Inferior parietal cortex (tissue), 1 donor: ENCODE data around the gene SIRPB2.

Experiments used
- DNase-seq: peaks from one replicate; pipeline ENCODE4 v3.0.0-alpha.2; 2016; ENCODE audit errors: extremely low spot score

Gene SIRPB2

DNA sequence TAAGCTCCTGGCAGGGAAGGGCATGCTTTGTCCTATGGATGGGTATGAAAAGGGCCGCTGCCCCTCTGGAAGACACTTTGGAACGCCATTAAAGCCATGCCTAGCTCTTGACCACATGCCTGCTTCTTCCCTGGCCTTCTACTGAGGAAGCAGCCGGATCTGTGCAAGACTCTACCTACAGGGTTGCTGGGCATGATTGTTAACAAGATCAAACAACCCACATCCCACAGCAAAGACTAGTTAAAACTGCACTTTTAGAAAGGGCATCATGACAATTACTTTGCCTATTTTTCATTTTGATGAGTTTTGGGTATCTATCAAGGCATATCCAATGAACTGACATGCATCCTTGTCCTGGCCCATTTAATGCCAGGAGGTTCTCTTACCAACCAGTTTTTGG lies 50.1 kb downstream of the SIRPB2 start:
- DNase-seq, result no peak

DNA sequence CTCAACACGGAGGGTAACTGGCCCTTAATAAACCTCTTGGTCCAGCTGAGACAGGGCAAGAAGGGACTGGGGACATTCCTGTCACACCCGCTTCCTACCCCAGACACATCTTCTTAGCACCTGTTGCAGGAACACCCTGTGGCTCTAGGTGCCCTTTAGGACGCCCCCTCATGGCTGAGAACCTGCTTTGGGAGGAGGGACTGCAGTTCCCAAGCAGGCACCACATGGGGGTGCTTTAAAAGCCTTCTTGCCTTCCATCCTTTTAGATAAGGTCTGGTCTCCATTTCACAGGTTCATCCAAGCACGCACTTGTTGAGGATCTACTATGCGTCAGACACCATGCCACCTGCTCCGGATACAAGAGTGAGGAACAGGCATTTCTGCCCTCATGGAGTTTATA lies 51.2 kb downstream of the SIRPB2 start:
- no peak for DNase-seq

DNA sequence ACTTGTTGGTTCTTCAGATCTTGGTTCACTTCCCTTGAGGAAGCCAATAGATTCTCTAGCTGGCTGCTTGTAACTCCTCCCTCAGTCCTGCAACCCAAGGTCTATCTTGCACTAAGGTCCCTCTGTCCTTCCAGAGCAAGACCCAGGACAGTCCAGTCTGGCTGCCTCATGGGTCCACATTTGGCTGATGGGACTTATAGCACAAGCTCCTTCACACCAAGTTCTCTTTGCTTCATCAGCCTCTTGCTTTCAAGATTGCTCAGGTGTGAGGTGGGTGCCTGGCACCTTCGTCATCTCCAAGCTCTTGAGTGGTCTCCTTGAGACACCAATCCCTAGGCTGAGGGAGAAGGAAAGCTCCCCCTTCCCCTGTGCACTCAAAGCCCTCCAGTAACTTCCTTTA lies 52.9 kb downstream of the SIRPB2 start:
- DNase-seq, result no peak

DNA sequence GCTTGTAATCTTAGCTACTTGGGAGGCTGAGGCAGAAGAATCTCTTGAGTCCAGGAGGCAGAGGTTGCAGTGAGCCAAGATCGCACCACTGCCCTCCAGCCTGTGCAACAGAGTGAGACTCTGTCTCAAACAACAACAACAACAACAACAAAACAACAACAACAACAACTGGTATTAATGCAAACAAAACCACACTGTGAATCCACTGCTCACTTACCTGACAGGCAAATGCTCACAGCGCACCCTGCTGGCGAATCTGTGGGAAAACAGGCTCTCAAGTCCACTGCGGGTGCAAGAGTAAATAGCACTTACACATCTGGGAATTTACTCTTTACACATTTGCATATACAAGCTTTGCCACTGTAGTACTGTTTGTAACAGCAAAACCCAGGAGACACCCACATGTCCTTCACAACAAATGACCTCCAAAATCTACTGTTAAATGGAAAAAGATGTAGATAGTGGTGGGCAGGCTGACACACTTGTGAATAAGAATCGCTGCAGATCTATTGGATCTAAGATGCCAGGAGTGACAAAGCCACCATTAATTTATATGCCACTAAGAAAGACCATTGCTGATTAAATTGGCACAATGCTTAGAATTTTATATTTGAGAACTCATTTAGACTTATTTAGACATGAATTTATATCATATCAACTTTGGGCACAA lies 53.9 kb downstream of the SIRPB2 start:
- peak; percentile 77 for DNase-seq

DNA sequence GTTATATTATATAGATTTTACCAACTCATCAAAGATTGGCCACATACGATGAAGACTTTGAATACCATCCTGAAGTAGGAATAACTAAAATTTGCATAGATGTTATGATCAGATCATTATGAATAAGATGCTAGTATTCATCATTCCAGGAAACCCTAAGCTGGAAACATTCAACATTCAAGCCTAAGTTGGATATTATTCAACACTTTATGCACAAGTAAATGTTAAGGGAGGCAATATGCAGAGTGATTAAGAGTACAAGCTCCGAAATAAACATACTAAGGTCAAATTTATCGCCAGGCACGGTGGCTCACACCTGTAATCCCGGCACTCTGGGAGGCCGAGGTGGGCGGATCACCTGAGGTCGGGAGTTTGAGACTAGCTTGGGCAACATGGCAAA lies 55.0 kb downstream of the SIRPB2 start:
- DNase-seq, result no peak

DNA sequence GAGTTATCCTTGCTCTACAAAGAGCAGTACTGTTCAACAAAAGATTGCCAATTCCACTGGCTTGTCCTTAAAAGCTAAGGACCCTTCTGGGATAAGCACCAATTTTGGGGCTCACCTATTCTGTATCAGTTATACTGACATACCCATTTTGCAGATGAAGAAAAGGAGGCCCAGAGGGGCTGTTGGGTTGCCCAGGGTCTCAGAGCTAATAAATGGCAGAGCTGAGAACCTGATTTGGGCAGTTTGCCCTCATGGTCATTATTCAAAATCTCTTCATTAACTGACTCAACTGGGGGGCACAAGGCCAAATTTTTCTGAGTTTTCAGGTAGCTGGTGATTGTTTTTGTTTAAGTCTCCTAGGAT lies 55.9 kb downstream of the SIRPB2 start:
- DNase-seq, result no peak

DNA sequence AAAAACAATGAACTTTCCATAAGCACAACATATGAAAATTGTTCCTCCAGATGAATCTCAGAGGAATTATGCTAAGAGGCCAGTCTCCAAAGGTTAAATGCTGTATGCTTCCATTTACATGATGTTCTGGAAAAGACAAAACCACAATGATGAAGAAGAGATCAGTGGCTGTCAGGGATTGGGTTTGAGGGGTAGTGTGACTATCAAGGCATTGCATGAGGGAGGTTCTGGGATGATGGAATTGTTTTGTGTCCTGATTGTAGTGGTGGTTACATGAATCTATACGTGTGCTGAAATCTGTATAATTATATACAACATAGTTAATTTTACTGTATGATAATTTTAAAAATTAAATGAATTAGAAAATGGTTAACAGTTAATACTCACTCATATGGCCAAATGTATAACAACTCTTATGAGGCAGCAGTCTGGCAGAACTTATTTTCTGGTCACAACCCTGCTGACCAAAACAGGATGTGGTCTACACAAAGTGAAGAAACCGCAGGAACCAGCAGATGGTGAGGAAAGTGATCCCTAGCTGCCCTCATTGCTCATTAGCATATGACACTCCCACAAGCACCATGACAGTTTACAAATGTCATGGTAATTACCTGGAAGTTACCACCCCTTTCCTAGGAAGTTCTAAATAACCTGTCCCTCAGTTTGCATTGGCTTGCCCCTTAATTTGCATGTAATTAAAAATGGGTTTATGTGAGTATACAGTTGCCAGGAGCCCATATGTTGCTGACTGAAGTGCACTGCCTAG lies 56.5 kb downstream of the SIRPB2 start:
- peak; percentile 19 for DNase-seq

DNA sequence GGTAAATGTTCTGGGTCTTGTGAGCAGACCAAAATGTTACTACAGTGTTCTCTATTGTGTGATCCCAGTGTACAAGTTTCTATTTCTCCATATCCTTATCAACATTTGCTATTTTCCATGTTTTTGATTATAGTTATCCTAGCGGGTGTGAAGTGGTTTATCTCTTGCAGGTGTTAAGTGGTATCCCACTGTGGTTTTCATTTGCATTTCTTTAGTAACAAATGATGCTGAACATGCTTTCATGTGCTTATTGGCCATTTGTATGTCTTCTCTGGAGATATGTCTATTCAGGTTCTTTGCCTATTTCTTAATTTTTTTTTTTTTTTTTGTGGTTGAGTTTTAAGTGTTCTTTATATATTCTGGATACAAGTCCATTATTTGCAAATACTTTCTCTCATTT lies 60.1 kb downstream of the SIRPB2 start:
- DNase-seq, result no peak

DNA sequence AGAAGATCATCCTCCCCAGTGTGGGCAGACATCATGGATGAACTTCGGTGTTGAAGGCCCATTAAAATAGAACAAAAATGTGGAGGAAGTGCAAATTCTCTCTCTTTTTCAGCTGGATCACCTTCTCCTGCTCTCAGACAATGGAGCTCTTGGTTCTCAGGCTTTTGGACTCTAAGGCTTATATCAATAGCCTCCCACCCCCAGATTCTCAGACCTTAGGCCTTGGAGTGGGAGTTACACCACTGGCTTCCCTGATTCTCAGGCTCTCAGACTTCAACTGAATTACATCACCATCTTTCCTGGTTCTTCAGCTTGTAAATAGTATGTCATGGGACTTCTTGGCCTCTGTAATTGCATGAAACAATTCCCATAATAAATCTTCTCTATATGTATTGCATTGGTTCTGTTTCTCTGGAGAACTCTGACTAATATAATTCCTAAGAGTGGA lies 61.2 kb downstream of the SIRPB2 start:
- no peak for DNase-seq

DNA sequence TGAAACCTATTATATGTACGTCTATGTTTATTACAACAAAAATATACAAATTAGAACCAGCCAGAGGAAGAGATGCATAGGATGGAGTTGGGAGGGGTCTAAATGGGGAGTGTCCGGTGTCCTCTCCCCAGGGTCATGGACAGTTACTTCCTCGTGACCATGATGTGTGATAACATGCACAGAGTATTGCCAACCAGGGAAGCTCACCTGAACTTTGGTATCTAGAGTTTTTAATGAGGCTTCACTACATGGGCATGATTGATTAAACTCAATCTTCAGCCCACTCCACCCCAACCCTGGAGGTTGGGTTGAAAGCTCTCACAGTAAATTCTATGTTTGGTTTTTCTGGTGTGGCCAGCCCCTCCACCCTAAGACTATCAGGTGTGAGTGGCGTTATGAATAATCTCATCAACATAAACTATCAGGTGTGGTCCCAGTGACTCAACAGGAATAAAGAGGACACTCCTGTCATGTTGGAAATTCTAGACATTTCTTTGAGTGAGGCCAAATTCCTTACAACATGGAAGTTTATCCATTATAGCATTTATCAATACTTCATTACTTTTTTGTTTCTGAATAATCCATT lies 62.0 kb downstream of the SIRPB2 start:
- DNase-seq, result no peak

DNA sequence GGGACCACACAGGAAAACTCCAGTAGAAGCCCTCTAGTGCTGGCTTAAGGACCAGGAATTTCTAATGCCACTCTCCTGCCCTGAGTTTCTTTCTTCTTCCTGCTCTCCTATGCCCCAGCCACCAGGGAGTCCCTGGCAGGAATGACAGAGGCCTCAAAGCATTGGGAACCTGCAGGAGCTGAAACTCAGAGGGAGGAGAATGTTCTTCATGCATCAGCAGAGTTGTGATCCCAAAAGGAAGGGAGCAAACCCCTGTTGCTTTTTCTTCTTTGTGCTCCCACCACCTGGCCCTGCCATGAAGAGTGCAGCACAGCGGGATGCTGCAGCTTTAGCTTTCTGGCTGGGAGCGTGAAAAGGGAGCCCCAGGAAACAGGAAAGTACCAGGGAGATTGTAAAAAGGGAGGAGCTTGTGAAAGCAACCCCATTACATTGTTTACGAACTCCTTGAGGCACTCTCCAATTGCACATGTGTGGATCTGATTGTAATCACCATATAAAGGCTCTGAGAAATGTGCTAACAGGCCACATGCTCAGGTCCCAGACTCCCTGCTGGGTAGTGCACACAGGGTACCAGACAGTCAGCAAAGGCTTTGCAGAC lies 63.7 kb downstream of the SIRPB2 start:
- no peak for DNase-seq

DNA sequence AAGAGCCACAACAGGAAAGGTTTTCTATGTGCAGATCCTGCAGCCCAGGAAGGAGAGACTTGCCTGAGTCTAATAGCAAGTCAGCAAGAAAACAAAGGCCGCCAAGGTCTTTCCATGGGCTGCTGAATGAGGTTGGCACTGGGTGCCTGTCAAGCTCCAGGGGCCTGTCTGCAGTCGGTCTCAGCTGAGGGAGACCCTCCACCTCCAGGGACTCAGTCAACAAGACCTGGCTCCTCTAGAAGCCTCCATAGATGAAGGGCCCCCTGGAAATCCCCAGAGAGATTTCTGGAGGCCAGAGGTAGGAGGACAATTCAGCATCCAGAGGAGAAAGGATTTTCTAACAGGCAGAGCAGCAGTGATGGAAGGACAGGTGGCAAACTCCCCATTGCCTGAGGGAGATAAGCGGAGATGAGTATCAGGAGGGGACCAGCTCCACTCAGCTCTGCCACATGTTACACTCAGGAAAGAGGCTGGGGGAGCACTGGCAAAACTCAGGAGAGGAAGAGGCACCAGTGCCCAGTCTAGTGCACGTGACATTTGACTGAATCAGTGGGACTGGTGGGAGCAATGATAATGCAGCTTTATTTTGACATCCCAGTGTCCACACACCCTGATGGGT lies 64.9 kb downstream of the SIRPB2 start:
- no peak for DNase-seq
